ENCODE data around the gene EIF2A.
A peak's percentile ranks its signal among the peaks of the same experiment; 100 is the strongest.

Gene EIF2A

DNA sequence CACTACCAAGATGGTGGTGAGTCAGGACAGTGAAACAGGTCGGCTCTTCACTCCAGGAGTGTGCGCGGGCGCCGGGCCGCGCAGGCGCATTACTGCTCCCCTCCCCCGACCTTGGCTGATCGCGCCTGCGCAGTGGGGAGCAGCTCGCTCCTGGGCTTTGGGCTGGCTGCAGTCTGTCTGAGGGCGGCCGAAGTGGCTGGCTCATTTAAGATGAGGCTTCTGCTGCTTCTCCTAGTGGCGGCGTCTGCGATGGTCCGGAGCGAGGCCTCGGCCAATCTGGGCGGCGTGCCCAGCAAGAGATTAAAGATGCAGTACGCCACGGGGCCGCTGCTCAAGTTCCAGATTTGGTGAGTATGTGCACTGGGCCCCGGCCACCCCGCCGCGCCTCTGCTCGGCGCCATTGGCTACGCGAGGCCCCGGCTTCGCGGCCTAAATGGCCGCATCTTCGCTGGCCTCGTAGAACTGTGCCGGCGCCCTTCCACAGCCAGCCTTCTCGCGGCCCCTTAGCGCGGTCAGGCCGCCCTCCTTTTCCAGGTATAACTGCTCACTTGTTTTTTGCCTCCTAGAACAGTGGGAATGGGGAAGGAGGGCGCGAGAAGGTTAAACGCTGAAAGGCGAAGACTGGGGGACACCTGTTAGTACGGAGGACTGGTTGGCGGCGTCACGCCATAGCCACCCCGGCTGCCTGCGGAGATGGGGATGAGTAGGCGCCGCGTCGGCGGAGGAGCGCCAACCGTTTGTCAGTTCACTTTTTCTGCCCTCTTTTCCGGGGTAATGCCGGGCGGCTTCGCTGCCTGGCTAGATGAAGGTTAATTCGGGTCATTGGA lies 56.8 kb downstream of the EIF2A start, which contains the start of gene SELENOT:
TSS of gene SELENOT (plus strand) at position 169 of the 827 bp plus-strand sequence. CDS start at position 211, 42 bp downstream.
- H3K36me3 ChIP-seq (ENCODE audit: control insufficient read depth, insufficient read depth, low read length): peaks cover 19% of the 10 kb centered on the region
- 1% methylated on average over 65 to 67 of the region's 69 CpGs for WGBS, 2 experiments (ENCODE audit: insufficient coverage in 2 of 2)
- H3K4me3 ChIP-seq (ENCODE audit: extremely low read depth, insufficient read depth, low read length, poor library complexity, severe bottlenecking): peak within 1 kb of the TSS; percentile 86
- H3K9me3 ChIP-seq (ENCODE audit: control insufficient read depth, low read length): no peaks in the 10 kb centered on the region
- H3K27ac ChIP-seq (ENCODE audit: low read depth, low read length, severe bottlenecking): peak within 1 kb of the TSS; percentile 88
- peaks cover 35% of the 10 kb centered on the region for H3K4me1 ChIP-seq (ENCODE audit: control insufficient read depth, insufficient read depth, low read length, poor library complexity, severe bottlenecking)

DNA sequence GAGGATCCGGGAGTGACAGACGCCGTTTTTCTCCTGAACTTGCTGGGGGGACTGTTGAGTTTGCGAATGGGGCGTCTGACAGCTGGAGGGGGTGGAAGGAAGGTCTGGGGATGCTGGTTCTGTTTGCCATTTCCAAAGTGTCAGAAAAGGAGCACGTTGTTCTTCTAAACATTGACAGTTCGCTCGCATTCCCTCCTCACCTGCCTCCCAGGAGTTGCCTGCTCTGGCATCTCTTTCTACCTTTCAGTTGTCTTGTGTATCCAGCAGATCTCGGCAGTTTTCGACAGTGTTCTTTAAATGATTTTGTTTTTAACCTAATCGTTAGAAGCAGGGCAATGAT lies 57.4 kb downstream of the EIF2A start:
- WGBS, 2 experiments (ENCODE audit: insufficient coverage in 2 of 2): 0 to 1% methylated on average over 2 to 7 of the region's 11 CpGs
- Histone ChIP-seq H3K36me3 (ENCODE audit: control insufficient read depth, insufficient read depth, low read length) (peaks cover 21% of the 10 kb centered on the region), H3K4me3 (ENCODE audit: extremely low read depth, insufficient read depth, low read length, poor library complexity, severe bottlenecking) (peak overlapping the region; percentile 86), H3K4me1 (ENCODE audit: control insufficient read depth, insufficient read depth, low read length, poor library complexity, severe bottlenecking) (peaks cover 33% of the 10 kb centered on the region), H3K27ac (ENCODE audit: low read depth, low read length, severe bottlenecking) (peak overlapping the region; percentile 88), H3K9me3 (ENCODE audit: control insufficient read depth, low read length) (no peaks in the 10 kb centered on the region)

DNA sequence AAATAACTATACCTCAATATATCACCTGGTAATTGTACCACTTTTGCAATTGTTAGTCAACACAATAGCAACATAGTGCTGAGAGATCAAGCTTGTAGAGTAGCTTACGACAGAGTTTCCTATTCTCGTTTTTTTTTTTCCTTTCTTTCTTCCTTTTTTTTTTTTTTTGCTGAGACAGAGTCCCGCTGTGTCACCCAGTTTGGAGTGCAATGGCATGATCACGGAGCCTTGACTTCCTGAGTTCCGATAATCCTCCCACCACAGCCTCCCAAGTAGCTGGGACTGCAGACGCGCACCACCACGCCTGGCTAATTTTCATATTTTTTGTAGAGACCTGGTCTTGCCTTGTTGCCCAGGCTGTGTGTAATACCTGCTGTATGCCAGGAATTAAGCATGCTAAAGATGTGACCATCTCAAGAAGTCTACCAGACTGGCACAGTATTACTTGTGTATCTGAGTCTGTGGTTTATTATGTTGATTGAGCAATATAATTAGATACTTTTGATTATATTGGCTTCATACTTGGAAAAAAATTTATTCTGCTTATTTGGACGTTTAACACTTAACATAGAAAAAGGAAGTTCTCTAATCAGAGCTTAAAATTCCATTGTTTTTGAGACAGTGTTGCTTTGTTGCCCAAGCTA lies 59.5 kb downstream of the EIF2A start:
- Histone ChIP-seq H3K9me3 (ENCODE audit: control insufficient read depth, low read length) (no peaks in the 10 kb centered on the region), H3K4me3 (ENCODE audit: extremely low read depth, insufficient read depth, low read length, poor library complexity, severe bottlenecking) (no peak overlapping the region), H3K27ac (ENCODE audit: low read depth, low read length, severe bottlenecking) (no peak overlapping the region), H3K36me3 (ENCODE audit: control insufficient read depth, insufficient read depth, low read length) (peaks cover 21% of the 10 kb centered on the region), H3K4me1 (ENCODE audit: control insufficient read depth, insufficient read depth, low read length, poor library complexity, severe bottlenecking) (peaks cover 14% of the 10 kb centered on the region)
- WGBS, 2 experiments (ENCODE audit: insufficient coverage in 2 of 2): 82 to 100% methylated on average over 4 to 5 of the region's 9 CpGs

DNA sequence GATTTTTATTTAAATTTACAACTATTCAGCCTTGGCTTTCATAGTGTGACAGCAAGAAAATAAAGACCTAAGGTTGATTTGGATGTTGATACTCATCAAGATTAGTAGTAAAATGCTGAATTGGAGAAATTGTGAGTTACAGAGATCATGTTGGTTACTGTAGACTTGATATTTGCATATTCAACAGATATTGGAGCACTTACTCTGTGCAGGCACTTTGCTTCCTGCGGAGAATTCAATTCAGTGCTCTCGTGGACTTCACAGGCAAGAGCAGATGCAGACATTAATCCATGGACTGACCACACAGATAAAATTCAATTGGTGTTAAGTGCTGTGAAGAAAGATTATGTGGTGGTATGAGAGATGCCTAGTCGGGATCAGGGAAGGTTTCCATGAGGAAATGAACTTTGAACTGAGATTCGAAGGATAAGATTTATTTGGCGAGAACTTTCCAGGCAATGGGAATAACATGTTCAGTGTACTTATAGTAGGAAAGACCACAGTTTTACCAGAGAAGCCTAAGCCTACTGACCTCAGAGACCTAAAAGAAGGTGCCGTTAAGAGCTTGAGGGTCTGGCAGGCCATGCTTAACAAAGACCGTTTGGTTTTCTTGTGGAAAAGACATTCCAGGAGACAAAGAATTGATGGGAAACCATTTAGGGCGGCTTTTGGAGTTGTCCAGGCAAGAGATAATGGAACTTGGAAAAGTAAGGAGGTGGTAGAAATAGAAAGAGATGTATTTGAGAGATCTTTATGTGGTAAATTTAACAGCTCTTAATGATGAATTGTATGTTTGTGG lies 60.9 kb downstream of the EIF2A start:
- no peak overlapping the region for H3K4me3 ChIP-seq (ENCODE audit: extremely low read depth, insufficient read depth, low read length, poor library complexity, severe bottlenecking)
- peaks cover 8% of the 10 kb centered on the region for H3K4me1 ChIP-seq (ENCODE audit: control insufficient read depth, insufficient read depth, low read length, poor library complexity, severe bottlenecking)
- H3K27ac ChIP-seq (ENCODE audit: low read depth, low read length, severe bottlenecking): peak overlapping the region; percentile 23
- no peaks in the 10 kb centered on the region for H3K9me3 ChIP-seq (ENCODE audit: control insufficient read depth, low read length)
- H3K36me3 ChIP-seq (ENCODE audit: control insufficient read depth, insufficient read depth, low read length): peaks cover 34% of the 10 kb centered on the region
- 59 to 75% methylated on average over 5 to 6 of the region's 8 CpGs for WGBS, 2 experiments (ENCODE audit: insufficient coverage in 2 of 2)

DNA sequence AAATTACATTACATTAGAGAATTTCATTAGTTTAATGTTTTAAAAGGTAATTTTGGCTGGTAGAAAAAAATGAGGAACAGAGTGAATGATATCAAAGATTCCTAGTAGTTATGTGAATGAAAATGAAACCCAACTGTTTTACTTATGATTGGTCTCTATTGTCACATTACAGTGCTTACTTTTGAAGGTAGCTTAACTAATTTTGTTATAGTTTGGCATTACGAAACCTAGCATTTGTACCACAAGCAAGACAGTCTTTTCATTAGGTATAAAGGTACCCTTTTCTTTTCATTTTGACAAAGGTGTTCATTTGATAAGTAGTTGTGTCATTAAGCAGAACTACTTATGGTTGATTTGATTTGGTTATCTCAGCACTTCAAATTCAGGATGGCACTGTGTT lies 63.4 kb downstream of the EIF2A start:
- WGBS, 2 experiments (ENCODE audit: insufficient coverage in 2 of 2): no CpG with 5 or more reads among the region's 1 CpG
- Histone ChIP-seq H3K36me3 (ENCODE audit: control insufficient read depth, insufficient read depth, low read length) (peaks cover 47% of the 10 kb centered on the region), H3K4me1 (ENCODE audit: control insufficient read depth, insufficient read depth, low read length, poor library complexity, severe bottlenecking) (peaks cover 7% of the 10 kb centered on the region), H3K9me3 (ENCODE audit: control insufficient read depth, low read length) (peaks cover 4% of the 10 kb centered on the region), H3K27ac (ENCODE audit: low read depth, low read length, severe bottlenecking) (no peak overlapping the region), H3K4me3 (ENCODE audit: extremely low read depth, insufficient read depth, low read length, poor library complexity, severe bottlenecking) (no peak overlapping the region)

DNA sequence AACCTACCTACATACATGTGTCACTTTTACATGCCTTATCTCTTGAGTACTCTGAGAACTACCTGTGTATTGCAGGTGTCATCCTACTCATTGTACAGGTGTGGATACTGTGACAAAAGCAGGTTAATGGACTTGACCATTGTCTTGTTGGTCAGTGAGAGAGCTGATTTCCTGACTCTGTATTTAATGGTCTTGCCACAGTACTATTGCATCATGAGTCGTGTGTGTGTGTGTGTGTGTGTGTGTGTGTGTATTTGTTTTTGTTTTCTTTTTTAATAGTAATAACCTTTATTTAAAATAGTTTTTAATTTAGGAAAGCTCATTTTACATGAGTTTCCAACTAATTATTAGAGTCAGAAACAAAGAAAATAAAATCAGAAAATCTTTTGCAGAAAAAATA lies 64.2 kb downstream of the EIF2A start:
- H3K4me3 ChIP-seq (ENCODE audit: extremely low read depth, insufficient read depth, low read length, poor library complexity, severe bottlenecking): no peak overlapping the region
- peaks cover 4% of the 10 kb centered on the region for H3K9me3 ChIP-seq (ENCODE audit: control insufficient read depth, low read length)
- WGBS, 2 experiments (ENCODE audit: insufficient coverage in 2 of 2): no CpG with 5 or more reads among the region's 1 CpG
- peaks cover 2% of the 10 kb centered on the region for H3K4me1 ChIP-seq (ENCODE audit: control insufficient read depth, insufficient read depth, low read length, poor library complexity, severe bottlenecking)
- peaks cover 44% of the 10 kb centered on the region for H3K36me3 ChIP-seq (ENCODE audit: control insufficient read depth, insufficient read depth, low read length)
- no peak overlapping the region for H3K27ac ChIP-seq (ENCODE audit: low read depth, low read length, severe bottlenecking)

DNA sequence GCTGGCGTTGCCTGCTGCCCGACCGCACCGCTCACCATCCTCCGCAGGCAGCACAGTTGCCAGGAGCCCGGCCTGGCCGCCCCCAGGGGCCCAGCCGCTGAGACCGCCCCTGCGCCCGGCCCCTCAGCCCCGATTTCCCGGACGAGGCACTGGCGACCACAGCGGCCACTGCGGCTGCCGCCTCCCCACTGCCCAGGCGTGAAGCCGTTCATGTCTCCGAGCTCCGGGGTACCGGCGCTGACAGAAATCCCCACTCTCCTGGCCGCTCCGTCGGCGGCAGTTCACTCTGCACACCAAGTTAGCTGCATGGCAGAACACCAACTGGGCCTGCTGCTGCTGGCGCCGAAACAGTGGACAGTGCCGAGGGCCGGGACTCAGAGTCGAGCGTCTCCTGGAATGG lies 65.1 kb downstream of the EIF2A start:
- H3K9me3 ChIP-seq (ENCODE audit: control insufficient read depth, low read length): peaks cover 4% of the 10 kb centered on the region
- no peak overlapping the region for H3K4me3 ChIP-seq (ENCODE audit: extremely low read depth, insufficient read depth, low read length, poor library complexity, severe bottlenecking)
- 96 to 100% methylated on average over 19 to 33 of the region's 34 CpGs for WGBS, 2 experiments (ENCODE audit: insufficient coverage in 2 of 2)
- H3K27ac ChIP-seq (ENCODE audit: low read depth, low read length, severe bottlenecking): no peak overlapping the region
- H3K36me3 ChIP-seq (ENCODE audit: control insufficient read depth, insufficient read depth, low read length): peaks cover 37% of the 10 kb centered on the region
- H3K4me1 ChIP-seq (ENCODE audit: control insufficient read depth, insufficient read depth, low read length, poor library complexity, severe bottlenecking): no peaks in the 10 kb centered on the region

DNA sequence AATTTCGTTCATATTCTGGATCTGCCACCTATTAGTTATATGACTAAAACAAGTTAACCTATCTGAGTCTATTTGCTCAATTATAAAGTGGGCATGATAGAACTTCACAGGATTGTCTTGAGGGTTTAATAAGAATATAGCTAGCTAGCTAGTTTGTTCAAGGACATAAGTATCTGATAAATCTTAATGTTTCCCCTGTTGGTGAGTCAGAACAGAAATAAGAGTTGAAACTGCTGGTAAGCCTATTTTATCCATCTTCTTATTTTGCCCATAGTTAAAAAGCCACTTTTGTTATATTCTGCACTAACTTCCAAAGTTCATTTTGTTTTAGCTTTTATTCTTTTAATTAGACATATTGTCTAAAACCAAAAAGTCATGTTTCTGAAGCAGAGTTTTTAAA lies 65.9 kb downstream of the EIF2A start:
- Histone ChIP-seq H3K36me3 (ENCODE audit: control insufficient read depth, insufficient read depth, low read length) (peaks cover 34% of the 10 kb centered on the region), H3K9me3 (ENCODE audit: control insufficient read depth, low read length) (peaks cover 4% of the 10 kb centered on the region), H3K27ac (ENCODE audit: low read depth, low read length, severe bottlenecking) (no peak overlapping the region), H3K4me3 (ENCODE audit: extremely low read depth, insufficient read depth, low read length, poor library complexity, severe bottlenecking) (no peak overlapping the region), H3K4me1 (ENCODE audit: control insufficient read depth, insufficient read depth, low read length, poor library complexity, severe bottlenecking) (no peaks in the 10 kb centered on the region)
- no CpG with 5 or more reads among the region's 1 CpG for WGBS, 2 experiments (ENCODE audit: insufficient coverage in 2 of 2)

DNA sequence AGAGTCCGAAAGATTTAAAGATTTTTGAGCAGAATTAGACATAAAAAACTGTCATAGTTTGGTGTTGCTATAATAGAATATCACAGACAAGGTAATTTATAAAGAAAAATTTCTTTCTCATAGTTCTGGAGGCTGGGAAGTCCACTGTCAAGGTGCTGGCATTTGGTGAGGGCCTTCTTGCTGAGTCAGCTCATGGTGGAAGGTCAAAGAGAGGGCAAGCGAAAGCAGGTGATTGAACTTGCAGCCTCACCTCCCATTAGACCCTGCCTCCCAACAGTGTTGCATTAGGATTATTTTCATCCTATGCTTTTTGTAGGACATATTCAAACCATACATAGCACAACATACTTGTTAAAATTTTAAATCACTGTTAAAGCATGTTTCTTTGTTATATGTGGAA lies 66.4 kb downstream of the EIF2A start:
- H3K36me3 ChIP-seq (ENCODE audit: control insufficient read depth, insufficient read depth, low read length): peaks cover 39% of the 10 kb centered on the region
- H3K9me3 ChIP-seq (ENCODE audit: control insufficient read depth, low read length): peaks cover 4% of the 10 kb centered on the region
- 100% methylated on average over 1 of the region's 2 CpGs; no CpG with 5 or more reads in 1 of the 2 experiments for WGBS, 2 experiments (ENCODE audit: insufficient coverage in 2 of 2)
- H3K4me3 ChIP-seq (ENCODE audit: extremely low read depth, insufficient read depth, low read length, poor library complexity, severe bottlenecking): no peak overlapping the region
- H3K4me1 ChIP-seq (ENCODE audit: control insufficient read depth, insufficient read depth, low read length, poor library complexity, severe bottlenecking): no peaks in the 10 kb centered on the region
- no peak overlapping the region for H3K27ac ChIP-seq (ENCODE audit: low read depth, low read length, severe bottlenecking)

DNA sequence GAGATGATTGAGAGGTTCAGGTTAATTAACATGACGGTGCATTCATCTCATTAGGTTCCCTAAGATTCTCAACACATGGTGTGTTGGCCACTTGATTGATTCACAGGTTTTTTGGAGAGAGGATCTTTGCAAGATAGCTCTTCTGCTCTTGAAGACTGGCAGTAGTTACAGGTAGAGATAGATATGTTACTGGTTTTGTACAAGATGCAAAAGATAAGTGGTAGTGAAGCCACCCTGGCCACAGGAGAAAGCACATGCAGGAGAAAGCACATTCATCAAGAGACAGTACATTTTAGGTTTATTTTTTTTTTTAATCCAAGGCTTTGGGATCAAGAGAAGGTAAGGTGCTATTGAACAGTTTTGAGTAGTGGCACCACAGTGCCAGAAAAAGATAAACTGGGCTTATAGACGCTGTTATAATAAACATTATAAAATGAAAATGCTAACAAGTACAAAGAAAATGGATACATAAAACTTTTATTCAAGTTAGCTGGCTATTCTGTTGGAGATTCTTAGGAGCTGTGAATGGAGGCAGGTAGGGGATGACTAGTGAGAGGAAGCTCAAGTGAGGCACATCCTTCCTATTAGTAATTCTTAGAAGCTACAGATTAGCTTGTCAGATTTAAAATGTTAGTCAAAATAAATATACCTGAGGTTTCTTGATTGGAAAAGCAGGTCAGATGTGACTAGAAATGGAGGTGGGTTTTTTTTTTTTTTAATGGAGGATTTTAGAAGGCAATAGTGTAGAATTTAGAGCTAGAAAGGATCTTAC lies 67.3 kb downstream of the EIF2A start:
- no peak overlapping the region for H3K27ac ChIP-seq (ENCODE audit: low read depth, low read length, severe bottlenecking)
- WGBS, 2 experiments (ENCODE audit: insufficient coverage in 2 of 2): 100% methylated on average over 1 of the region's 2 CpGs; no CpG with 5 or more reads in 1 of the 2 experiments
- peaks cover 44% of the 10 kb centered on the region for H3K36me3 ChIP-seq (ENCODE audit: control insufficient read depth, insufficient read depth, low read length)
- no peak overlapping the region for H3K4me3 ChIP-seq (ENCODE audit: extremely low read depth, insufficient read depth, low read length, poor library complexity, severe bottlenecking)
- peaks cover 4% of the 10 kb centered on the region for H3K9me3 ChIP-seq (ENCODE audit: control insufficient read depth, low read length)
- no peaks in the 10 kb centered on the region for H3K4me1 ChIP-seq (ENCODE audit: control insufficient read depth, insufficient read depth, low read length, poor library complexity, severe bottlenecking)
